MCF 10A (cell line): ENCODE measurements around the gene CENPE. TPM values are rescaled to one million over a fixed set of nuclear protein-coding genes. Genes with fewer than 3 reads are reported as not detected.

Source experiments
- BruUV-seq: library from RNA; stranded (reverse); fragments of 400-500 nt; replicated peaks from 2 replicates; lab custom pipeline; 2021; lab: Mats Ljungman, UMichigan
- CTCF ChIA-PET: fragments of 300-600 bp; sonication (Branson Sonifier 250); formaldehyde crosslinking; extraction: SDS; loops from one replicate; lab custom pipeline; 2021; ENCODE audit warnings: antibody characterized with exemption, inconsistent platforms; lab: Yijun Ruan, JAX
- POLR2A ChIA-PET: fragments of 300-600, 350-650 bp; sonication (Branson Sonifier 250); formaldehyde crosslinking; extraction: SDS; loops from one replicate; lab custom pipeline; 2020; ENCODE audit warnings: antibody characterized with exemption, inconsistent platforms; lab: Yijun Ruan, JAX
- DNase-seq: peaks from one replicate; pipeline ENCODE4 v3.0.0-alpha.2; 2018; ENCODE audit not compliant: unreplicated experiment
- H3K27ac Mint-ChIP-seq: one replicate; pipeline ENCODE4 v1.8.0; 2022; ENCODE audit warnings: mild to moderate bottlenecking, low read depth, mixed read lengths; ENCODE audit not compliant: unreplicated experiment
- H3K27me3 Mint-ChIP-seq: one replicate; pipeline ENCODE4 v1.8.0; 2022; ENCODE audit warnings: mixed read lengths; ENCODE audit not compliant: insufficient read depth, unreplicated experiment
- H3K36me3 Mint-ChIP-seq: one replicate; pipeline ENCODE4 v1.8.0; 2022; ENCODE audit warnings: mild to moderate bottlenecking, moderate library complexity, mixed read lengths; ENCODE audit not compliant: insufficient read depth, unreplicated experiment
- H3K4me1 Mint-ChIP-seq: one replicate; pipeline ENCODE4 v1.8.0; 2022; ENCODE audit warnings: mixed read lengths; ENCODE audit not compliant: insufficient read depth, unreplicated experiment
- H3K4me3 Mint-ChIP-seq: one replicate; pipeline ENCODE4 v1.8.0; 2022; ENCODE audit warnings: mild to moderate bottlenecking, moderate library complexity, mixed read lengths; ENCODE audit not compliant: unreplicated experiment
- H3K9me3 Mint-ChIP-seq: one replicate; pipeline ENCODE4 v1.8.0; 2022; ENCODE audit warnings: mixed read lengths; ENCODE audit not compliant: unreplicated experiment
- intact Hi-C: fragments of 100-400 bp; cut with micrococcal nuclease; formaldehyde crosslinking; loops from 2 replicates; pipeline ENCODE4 v1.14.1; 2022
- total RNA-seq: library from RNA; stranded (reverse); gene quantifications from 2 replicates; pipeline ENCODE4 v1.2.3, GENCODE V29; 2022
- TF ChIP-seq, protein P1 (sequence below): fragments of 200-600 bp; IDR thresholded peaks from one replicate; pipeline ENCODE4 v1.8.0; 2022; ENCODE audit warnings: antibody characterized with exemption, mild to moderate bottlenecking; ENCODE audit not compliant: unreplicated experiment

CENPE gene
- total RNA-seq, 1 experiment from 2014 or later, result 32.4 TPM

DNA sequence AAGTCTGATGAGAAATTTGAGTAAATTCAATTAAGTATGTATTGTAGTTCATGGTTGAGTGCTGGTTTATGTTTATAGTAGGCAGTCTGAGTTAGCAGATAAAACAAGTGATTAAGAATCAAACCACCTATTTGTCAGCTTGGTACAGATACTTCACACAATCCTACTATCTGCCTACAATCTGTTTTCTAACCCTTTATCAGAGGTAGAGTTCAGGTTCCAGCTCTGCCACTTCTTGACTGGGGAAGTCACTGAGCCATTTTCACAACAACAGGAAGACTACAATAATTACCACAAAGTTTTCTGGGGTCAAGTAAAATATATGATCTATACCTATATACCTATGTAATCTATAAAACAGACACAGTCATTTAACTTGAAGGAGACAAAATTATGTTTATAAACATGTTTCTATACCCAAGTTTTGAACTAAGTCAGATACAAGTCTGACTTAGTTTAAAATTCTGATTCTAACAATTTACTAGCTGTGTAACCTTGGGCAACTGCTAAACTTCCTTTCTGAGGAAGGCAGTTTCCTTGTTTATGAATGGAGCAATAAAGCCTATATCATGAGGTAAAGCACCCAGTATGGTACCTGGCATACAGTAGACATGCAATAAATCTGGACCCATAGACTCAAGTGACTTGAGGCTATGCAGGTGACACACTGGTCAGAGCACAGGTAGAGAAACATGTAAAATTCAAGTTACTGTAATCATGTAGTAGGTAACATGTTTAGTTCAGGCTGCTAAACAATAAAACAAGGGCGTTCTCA is 61.3 kb downstream of the CENPE start:
- peaks cover 27% of the 10 kb centered on the region for H3K36me3 Mint-ChIP-seq
- intact Hi-C loops, result no loop called here
- no peak for DNase-seq
- CTCF ChIA-PET, result no interaction called here
- POLR2A ChIA-PET, result interaction anchor here (0.6 to 1.3 kb wide), 2 partner anchors 10 to 14 kb away, joined by 3 to 7 read pairs; no protein-coding TSS in a partner anchor
- H3K4me1 Mint-ChIP-seq, result peaks cover 12% of the 10 kb centered on the region
- H3K27me3 Mint-ChIP-seq, result no peaks in the 10 kb centered on the region
- BruUV-seq, result no TSS peak
- peak overlapping the region; percentile 35 for H3K27ac Mint-ChIP-seq
- H3K4me3 Mint-ChIP-seq, result no peak overlapping the region
- H3K9me3 Mint-ChIP-seq, result no peaks in the 10 kb centered on the region
- TF ChIP-seq, protein P1, sequence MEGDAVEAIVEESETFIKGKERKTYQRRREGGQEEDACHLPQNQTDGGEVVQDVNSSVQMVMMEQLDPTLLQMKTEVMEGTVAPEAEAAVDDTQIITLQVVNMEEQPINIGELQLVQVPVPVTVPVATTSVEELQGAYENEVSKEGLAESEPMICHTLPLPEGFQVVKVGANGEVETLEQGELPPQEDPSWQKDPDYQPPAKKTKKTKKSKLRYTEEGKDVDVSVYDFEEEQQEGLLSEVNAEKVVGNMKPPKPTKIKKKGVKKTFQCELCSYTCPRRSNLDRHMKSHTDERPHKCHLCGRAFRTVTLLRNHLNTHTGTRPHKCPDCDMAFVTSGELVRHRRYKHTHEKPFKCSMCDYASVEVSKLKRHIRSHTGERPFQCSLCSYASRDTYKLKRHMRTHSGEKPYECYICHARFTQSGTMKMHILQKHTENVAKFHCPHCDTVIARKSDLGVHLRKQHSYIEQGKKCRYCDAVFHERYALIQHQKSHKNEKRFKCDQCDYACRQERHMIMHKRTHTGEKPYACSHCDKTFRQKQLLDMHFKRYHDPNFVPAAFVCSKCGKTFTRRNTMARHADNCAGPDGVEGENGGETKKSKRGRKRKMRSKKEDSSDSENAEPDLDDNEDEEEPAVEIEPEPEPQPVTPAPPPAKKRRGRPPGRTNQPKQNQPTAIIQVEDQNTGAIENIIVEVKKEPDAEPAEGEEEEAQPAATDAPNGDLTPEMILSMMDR, result no peak

DNA sequence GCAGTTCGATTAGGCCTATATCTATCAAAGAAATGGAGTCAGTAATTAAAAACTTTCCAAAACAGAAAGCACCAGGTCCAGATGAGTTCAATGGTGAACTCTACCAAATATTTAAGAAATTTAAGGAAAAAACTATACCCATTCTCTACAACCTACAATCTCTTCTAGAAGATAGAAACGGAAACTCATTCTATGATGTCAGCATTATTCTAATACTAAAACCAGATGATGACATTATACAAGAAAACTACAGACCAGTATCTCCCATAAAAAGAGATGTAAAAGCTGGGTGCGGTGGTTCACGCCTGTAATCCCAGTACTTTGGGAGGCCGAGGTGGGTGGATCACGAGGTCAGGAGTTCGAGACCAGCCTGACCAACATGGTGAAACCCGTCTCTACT is 69.0 kb downstream of the CENPE start:
- no peak overlapping the region for H3K27ac Mint-ChIP-seq
- no peaks in the 10 kb centered on the region for H3K4me1 Mint-ChIP-seq
- BruUV-seq, result no TSS peak
- TF ChIP-seq, protein P1, result no peak
- H3K36me3 Mint-ChIP-seq, result peaks cover 37% of the 10 kb centered on the region
- DNase-seq, result no peak
- no peak overlapping the region for H3K4me3 Mint-ChIP-seq
- CTCF ChIA-PET, result no interaction called here
- intact Hi-C loops, result no loop called here
- no peaks in the 10 kb centered on the region for H3K27me3 Mint-ChIP-seq
- H3K9me3 Mint-ChIP-seq, result peaks cover 25% of the 10 kb centered on the region
- POLR2A ChIA-PET, result no interaction called here

DNA sequence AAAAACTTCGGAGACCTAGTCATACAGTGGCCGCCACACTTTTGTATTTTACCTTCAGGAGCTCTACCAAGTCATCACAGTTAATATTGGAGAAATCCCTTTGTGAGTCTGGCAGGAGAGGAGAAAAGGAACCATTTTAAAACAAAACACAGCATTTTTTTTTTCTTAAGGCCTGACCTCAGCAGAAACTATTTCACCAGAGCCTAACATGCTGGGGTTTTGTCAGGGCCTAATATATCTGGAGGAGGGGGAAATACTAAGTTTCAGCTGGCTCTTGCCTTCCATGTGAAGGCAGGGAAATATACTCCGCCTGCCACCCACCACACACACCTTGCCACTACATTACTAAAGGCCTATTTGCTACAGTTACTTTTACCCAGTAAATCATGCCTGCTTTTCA is 72.0 kb downstream of the CENPE start:
- intact Hi-C loops, result no loop called here
- BruUV-seq, result no TSS peak
- peaks cover 25% of the 10 kb centered on the region for H3K9me3 Mint-ChIP-seq
- H3K27me3 Mint-ChIP-seq, result no peaks in the 10 kb centered on the region
- H3K36me3 Mint-ChIP-seq, result peaks cover 44% of the 10 kb centered on the region
- POLR2A ChIA-PET, result no interaction called here
- no peak overlapping the region for H3K4me3 Mint-ChIP-seq
- H3K27ac Mint-ChIP-seq, result no peak overlapping the region
- H3K4me1 Mint-ChIP-seq, result no peaks in the 10 kb centered on the region
- TF ChIP-seq, protein P1, result no peak
- no peak for DNase-seq
- CTCF ChIA-PET, result interaction anchor here (0.7 kb wide), 1 partner anchor 9 kb away, joined by 4 read pairs; no protein-coding TSS in a partner anchor

DNA sequence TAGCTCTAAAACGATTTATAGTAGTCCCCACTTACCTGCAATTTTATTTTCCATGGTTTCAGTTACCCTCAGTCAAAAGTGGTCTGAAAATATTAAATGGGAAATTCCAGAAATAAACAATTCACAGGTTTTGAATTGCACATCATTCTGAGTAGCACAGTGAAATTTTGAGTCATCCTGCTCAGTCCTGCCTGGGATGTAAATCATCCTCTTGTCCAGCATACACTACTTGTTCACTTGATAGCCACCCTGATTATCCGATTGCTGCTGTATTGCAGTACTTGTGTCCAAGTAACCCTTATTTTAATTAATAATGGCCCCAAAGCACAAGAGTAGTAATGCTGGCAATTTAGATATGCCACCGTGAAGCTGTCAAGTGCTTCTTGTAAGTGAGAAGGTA is 75.0 kb downstream of the CENPE start:
- no peak overlapping the region for H3K4me3 Mint-ChIP-seq
- peaks cover 17% of the 10 kb centered on the region for H3K9me3 Mint-ChIP-seq
- no peaks in the 10 kb centered on the region for H3K27me3 Mint-ChIP-seq
- ChIA-PET CTCF (interaction anchor here (1.1 kb wide), 1 partner anchor 32 kb away, joined by 3 read pairs; no protein-coding TSS in a partner anchor), POLR2A (no interaction called here)
- H3K27ac Mint-ChIP-seq, result no peak overlapping the region
- TF ChIP-seq, protein P1, result no peak
- no TSS peak for BruUV-seq
- H3K36me3 Mint-ChIP-seq, result peaks cover 32% of the 10 kb centered on the region
- intact Hi-C loops, result no loop called here
- DNase-seq, result no peak
- no peaks in the 10 kb centered on the region for H3K4me1 Mint-ChIP-seq
